NCI-H510A (cell line): ENCODE measurements around the gene PRRT4.

Experiments used
- DNase-seq: peaks from one replicate; lab custom pipeline; 2025; lab: John Stamatoyannopoulos, UW

PRRT4 gene

DNA sequence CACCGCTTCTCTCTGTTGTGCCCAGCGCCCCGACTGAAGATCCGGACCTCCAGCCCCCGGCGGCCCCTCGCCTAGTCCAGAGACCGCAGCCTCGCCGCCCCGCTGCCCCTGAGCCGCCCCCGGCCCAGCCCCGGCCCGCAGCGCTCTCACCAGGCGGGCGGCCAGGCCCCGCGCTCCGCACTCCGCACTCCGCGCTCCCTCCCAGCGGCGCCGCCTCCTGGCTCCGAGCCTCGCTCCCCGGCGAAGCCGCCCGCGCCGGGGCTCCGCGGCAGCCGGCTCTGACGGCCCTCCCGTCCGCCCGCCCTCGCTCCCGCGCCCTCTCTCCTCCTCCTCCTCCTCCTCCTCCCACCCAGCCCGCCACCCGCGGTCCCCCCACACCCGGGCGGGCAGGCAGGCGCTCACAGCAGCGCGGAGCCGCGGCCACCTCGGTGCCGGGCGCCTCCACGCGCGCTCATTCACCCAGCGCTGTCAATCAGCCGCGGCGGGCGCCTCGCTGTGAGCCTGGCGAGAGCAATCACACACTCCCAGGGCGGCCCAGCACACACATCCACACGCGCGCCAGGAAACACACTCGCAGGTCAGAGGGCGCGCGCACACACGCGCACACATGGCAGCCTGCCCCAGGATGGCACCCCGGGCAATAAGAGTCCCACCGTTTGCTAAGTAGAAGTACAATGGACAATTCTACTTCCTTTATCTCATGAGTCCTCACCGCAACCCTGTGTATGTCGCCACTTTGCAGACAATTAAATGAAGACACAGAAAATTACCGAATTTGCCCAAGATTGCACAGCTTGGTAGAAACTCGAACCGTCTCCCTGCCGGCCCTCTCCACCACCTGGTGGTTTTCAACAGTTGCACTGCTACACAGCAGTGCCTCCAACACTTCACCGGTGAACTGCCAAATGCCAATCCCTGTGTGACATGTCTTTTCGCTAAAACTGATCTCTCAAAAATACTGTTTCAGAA, at the start of gene PRRT4:
Gene PRRT4, minus strand, starts transcription at position 280 of the 969 bp plus-strand sequence.
- no peak for DNase-seq

DNA sequence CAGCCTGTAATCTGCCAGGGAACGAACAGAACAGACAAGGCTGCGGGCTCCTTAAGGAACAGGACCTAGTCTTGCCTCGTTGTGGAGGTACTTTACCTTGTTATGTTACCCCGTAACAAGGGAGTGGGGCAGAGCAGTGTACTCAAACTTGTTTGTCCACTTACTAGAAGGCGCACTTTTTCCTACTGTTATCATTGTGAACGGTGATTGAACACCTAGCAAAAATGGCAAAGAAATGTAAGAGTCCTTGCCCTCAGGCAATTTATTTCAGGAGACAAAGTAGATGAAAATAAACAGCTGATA, 48.9 kb upstream of the PRRT4 start:
- DNase-seq: no peak

DNA sequence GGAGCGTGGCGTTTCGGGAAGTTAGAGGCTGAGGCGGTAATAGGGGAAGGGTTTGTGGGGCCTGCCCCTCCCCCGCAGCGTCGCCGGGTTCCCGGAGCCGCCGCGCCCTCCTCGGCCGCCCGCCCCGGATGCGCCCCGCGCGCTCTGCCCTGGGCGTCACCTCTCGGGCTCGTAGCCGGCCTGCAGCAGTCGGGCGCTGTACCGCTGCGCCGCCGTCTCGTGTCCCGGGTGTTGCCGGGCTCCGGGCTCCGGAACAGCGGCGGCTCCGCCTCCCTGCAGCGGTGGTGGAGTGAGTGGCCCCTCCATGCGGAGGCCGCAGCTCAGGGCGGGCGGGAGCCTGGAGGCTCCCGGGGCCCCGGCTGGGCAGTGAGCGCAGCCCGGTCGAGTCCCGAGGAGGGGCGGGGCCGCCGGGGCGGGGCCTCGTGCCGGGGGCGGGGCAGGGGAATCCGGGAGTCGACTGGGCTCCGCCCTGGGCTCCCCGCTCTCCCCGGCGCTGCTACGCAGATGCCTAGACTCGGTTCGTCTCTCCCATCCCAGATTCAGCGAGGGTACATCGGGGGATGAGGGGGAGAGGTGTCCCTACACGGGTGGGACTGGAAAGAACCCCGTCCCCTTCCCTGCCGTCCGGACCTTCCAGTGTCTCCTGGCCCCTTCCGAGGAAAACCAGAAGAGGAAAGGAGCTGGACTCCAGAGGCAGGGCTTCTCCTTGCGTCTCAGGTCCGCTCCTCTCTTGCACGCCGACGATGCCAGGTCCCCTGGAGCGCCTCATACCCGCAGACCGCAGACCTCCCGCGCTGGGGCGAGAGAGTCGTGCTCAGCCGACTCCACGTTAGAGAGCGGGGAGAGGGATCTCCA, 48.3 kb upstream of the PRRT4 start, which contains the start of gene IMPDH1:
Gene IMPDH1, minus strand, starts transcription at position 387 of the 855 bp plus-strand sequence. Its CDS starts 81 bp downstream, at position 306.
- DNase-seq: peak; percentile 61

DNA sequence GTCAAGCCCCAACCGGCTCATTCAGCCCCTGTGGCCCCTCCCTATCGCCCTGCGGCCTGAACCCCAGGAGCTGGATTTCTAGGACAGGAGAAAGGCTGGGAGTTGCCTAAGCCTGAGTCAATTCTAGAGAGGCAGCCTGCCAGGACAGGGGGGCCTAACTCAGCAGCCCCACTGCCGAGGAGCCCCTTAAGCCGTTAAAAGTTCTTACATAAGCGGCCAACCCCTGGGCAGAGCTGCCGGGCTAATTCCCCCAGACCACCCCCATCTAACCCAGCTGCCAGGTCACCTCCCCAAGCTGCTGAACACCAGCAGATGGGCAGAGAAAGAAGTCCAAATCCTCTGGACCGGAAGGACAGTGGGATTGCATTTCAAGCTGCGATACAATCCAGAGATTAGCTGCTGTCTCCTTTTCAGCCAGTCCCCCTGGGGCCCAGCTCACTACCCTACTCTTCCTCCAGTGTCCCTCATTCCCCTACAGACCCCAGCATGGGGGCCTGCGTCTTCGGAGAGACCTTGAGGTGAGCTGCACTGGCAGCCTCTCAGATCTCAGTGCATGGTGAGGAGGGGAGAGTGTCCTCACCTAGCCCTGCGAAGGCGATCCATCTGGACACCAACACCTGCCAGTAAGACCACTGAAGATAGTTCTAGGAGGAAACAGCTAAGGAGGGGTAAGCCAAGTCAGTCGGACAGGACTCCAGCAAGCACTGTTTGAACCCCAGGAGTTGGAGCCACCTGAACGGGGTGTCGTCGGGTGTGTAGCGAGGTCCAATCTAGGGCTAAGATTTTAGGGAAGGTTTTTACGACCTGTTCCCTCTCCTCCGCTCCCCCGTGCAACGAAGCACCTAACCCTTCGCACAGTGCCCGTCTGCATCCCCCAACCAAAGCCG, 47.5 kb upstream of the PRRT4 start:
- DNase-seq: no peak

DNA sequence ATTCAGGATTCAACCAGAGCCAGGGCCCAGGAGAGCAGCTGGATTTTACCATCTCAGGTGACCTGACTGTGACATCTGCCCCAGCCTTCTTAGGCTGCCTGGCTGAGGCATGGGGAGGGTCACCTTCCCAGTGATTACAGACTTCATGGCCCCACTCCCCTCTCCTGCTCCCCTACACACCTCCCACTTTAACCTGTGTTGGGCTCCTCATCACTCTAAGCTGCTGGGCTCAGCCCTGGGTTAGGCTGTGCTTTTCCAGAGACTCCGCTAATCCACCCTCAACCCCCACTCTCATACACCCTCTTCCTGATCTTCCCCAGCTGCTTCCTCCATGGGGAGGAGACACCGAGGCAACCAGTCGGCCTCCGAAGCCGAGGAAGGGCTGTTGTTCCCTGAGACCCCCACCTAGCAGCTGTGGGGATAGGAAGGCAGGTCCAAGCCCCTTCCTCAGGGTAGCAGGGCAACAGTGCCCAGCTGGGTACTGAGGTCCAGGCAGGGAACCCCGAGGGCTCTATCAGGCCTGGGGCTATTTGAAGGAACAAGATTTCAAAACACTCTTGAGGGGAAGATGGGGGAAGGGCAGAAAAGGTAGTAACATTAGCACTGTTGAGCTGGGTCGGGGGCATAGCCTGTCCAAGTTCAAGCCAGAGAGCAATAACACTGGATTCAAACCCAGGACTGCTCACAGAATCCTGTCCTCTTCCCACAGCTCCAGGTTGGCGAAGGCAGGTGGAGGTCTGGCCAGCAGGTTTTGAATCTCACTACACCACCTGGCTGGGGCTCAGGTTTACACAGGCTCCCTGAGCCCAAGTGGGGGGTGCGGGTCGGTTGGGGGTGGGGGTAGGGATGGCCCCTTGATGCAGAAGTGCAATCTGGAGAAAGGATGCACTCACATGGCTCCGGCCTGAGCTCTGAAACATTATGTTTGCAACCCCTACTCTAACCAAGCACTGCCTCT, 46.5 kb upstream of the PRRT4 start:
- no peak for DNase-seq

DNA sequence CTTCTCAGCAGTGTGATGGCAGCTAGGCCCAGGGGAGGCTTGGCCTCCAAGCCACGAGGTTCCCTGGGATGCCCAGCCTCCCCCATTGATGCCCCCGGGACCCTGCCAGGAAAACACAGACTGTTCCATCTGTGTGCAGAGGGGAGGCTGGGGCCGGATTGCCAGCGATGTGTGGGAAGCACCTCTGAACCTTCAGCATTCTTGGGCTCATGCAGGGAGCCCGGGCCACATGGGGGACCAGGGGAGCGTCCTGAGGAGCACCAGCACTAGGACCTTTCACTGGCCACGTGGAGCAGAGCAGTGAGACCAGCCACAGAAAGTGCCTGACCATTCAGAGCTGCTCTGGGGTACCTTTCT, 45.7 kb upstream of the PRRT4 start:
- DNase-seq: no peak

DNA sequence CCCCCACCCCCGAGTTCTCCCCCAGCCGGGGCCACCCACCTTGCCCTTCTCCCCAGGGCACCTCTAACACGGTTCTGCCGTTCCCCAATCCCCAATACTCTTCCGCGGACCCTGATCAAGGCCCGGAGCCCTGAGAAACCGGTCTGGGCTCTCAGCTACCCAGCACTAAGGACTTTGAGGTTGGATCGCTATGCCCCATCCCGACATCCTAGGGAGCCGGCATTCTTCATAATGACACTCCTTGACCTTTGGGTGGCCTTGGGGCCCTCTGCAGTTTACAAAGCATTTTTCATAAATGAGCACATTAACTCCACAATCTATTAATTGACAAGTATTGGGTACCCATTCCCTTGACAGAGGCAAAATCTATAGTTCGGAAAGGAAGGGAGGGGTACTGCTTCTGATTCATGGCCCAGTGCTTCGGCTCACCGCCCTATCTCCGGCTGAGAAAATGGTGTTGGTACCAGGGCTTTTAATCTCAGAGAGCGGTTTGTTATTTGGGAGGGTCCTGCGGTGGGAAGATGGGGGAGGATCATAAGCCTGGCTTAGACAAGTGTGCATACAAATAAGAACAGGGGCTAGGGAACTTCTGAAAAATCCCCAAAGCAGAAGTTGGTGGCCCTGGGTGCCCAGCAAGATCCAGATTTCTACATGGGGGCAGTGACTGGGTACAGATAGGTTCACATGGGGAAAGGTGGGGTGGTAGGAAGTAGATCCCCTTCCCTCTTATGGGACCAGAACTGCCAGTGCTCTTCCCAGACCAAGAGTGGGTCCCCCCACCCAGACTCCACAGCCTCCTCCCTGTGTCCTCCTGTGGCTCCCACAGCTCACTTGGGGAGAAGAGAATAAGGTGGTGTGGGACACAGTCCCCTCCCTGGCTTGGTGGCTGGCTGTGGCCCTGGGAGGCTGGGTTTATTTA, 45.1 kb upstream of the PRRT4 start:
- no peak for DNase-seq

DNA sequence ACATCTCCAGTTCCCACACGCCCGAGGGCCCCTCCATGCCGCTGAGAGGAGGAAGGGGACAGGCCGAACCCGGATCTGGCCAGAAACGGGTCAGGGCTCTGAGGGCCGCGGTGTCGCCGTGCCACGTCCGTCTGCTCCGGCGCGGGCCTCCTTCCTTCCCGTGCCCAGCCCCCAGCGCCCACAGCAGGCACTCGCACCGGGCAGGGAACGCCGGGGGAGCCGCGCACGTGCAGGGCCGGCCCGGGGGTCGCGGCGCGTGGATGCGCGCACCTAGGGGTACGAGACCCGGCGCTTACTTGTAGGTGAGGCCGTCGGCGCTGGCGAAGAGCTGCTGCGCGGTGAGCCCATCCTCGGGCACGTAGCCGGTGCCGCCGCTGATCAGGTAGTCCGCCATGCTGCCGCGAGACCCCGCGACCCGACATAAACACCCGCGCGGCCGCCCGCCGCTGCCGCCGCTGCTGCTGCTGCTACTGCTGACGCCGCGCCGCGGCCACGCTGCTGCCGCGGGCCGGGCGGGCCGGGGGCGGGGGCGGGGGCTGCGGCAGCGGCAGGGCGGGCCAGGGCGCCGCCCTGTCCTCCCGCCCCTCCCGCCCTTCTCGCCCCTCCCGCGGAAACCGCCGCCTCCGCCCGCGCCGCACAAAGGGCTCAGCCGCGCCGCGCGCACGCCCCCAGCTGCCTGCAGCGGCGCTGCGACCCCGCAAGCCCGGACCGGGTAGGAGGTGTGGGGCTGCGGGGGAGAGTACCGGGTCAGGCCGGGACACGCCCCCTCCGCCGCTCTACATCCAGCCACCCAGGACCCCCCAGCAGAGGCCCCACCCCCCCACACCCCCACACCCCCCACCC, 44.2 kb upstream of the PRRT4 start:
- DNase-seq: no peak

DNA sequence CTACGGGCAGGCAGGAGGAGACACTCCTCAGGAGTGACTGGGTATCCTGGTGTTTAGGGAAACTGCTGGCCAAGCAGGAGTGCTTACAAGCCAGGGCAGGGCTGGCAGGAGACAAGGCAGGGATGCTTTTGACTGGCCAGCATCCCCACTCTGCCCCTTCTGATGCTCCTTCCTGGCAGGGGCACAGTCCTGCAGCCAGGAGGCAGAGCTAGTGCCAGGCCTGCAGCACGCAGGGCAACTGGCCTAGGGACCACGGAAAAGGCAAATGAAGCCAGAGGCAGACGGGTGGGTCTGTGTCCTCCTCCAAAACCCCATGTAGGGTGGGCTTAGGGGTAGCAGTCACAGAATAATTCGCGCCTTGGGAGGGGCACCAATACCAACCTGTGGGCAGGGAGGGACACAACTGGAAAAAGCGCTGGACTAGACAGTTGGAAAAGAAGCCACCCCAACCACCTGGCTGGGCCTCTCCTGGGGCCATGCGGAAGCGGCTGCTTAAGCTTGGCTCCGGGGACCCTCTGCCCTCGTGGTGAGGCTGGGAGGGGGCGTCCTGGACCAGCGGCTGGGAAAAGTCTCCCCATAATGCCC, 43.5 kb upstream of the PRRT4 start:
- DNase-seq: no peak

DNA sequence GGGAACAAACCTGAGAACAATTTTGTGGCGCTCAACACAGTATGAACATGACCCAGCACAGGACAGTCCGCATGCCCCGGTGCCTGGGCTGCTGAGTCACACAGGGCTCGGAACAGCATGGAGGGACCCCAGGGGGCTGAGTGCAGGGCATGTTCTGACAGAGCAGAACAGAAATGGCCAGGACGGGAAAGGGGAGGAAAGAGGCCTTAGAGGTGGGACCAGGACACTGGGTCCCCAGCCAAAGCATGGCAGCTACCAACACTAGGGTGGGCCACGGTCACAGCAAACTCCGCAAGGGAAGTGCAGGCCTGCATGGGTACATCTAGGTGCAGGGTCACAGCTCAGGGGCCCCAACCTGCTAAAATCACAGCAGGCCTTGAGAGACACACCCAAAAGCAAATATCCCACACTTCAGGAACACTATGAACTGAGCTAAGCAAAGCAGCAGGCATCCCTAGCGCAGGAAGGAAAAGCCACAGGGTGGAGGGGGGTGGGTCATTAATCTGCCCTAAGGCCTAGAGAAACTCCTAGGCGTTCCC, 42.7 kb upstream of the PRRT4 start:
- no peak for DNase-seq

DNA sequence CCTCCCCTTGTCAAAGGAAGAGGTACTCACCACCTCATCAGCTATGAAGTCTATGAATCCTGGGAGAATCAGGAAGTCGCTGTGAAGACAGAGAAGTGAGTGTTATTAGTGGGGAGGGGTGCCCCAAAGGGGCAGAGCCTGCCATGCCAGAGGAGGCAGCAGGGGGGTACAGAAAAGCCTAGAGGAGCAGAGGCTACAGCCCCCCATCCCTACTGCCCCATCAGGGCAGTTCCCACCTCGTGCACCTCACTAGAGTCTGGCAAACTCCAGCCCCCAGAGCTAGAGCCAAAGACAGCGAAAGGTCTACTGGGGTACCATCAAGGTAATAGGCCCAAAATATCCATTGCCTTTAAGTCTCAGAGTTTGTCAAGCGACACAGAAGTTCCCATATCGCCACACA, 42.2 kb upstream of the PRRT4 start:
- no peak for DNase-seq

DNA sequence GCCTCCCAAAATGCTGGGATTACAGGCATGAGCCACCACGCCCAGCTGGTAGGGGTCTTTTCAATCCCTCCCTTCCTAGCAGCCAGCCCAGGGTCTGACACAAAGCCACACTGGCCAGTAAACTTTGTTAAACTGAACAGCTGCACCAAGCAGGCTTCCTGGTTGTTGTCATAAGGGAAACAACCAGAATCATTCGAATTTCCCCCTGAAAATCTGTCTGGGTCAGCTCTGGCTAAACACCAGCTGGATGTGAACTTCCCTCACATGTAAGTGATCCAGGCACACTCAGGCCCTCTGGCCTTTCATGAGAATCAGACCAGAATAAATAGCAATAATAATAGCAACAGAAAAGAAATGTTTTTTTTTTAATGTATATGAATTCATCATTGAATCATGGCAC, 40.9 kb upstream of the PRRT4 start:
- no peak for DNase-seq

DNA sequence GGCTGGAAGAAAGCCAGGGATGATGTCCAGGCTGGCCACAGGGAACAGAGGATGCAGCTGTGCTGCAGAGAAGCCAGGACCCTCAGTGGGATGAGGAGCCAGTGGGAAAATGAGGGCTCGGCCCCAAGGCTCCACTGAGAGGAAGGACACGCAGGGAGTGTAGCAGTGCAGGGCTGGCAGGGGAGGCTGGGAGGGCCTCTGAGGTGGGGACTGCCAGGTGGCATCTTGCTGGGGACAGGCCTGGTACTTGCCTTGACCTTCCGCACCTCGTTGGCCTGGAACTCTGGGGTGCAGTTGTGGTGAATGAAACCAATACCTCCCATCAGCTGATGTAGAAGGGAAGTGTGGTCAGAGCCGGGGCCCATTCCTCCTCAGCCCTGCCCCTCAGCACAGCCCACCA, 39.1 kb upstream of the PRRT4 start:
- no peak for DNase-seq

DNA sequence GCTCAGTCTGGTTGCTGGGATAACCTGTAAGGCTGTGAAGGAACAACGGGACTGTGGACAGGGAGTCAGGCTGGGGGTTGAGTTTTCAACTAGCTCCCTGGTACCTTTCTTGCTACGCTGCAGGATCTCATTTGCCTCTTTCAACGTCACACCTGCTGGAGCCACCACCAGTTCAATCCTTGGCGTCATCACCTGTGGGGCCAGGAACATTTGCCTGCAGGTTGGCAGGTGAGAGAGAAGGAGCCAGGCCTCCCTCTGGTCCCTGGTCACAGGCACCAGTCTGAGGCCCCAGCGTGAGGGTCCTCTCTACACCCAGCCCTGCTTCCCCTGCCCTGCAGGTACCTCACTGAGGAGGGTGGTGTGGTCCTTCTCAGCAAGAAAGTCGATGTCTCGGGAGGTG, 38.5 kb upstream of the PRRT4 start:
- no peak for DNase-seq

DNA sequence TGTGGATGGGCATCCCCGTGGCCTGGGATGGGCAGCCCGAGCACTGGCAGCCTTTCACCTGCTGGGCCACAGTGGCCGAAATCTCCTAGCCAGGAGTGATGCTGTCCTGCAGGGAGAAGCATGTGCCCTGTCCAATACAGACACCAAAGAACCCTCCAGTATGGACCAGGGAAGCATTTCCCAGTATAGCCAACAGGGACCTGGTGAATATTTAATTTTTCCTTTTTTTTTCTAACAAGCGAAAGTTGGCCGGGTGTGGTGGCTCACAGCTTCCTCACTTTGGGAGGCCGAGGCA, 37.3 kb upstream of the PRRT4 start:
- DNase-seq: no peak

DNA sequence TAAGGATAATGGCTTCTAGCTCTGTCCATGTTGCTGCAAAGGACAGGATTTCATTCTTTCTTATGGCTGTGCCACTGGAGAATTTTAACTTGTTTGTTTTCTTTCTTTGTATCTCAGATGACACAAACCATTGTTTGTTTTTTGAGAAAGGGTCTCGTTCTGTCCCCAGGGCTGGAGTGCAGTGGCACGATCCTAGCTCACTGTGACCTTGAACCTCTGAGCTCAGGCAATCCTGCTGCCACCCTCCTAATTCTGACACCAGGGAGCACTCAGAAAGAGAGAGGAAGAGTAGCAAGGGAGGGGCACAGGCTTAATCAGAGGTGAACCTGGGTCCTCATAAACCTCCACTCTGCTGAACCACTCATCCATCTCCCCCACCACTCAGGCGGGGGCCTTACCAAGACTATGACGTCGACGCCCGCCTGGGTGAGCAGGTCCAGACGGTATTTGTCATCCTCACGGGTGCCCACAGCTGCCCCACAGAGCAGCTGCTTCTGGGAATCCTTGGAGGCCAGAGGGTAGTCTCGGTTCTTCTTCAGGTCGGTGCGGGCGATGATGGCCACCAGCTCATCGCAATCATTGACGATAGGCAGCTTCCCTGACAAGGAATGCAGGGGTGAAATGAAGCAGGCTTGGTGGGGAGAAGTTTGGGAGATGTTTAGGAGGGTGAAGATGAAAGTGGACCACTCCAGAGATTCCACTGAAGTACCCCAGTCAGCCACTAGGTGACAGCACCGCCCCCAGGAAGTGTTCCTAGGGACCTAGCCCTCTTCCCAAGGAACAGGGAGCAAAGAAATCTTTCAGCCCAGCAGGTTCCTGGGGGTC, 36.7 kb upstream of the PRRT4 start:
- DNase-seq: no peak

DNA sequence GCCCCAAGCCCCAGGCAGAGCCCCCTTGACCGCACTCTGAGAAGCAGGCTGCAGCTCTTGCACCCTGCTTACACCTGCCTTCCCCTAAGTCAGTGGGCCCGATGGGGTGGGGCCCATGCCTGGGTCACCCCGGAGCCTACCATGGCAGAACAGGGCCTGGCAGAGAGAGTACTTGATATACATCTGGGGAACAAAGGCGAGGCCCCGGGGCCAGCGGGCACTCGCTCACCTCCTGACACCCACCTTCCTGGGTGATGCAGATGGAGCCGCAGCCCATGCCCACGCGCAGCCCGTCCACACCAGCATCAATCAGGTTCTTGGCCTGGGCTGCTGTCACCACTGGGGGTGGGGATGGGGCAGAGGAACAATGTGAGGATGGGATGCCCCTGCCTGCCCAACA, 34.9 kb upstream of the PRRT4 start:
- no peak for DNase-seq

DNA sequence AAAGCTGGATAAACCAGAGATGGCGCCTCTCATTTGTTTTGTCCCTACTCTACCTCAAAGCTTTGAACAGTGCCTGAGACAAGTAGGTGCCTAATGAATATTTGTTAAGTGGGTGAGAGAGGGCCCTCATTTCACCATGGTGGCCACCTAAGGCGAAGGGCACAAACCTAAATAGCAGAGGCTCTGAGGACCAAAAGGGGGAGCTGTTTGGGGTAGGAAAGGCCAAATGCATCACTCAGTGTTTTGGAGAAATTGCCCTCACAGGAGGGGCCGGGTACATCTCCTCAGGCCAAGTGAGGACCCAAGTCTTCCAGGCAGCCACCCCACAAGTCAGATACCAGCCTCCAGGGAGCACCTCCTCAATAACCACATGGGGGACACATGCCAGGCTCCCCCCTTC, 34.3 kb upstream of the PRRT4 start:
- no peak for DNase-seq
